Gastrocnemius medialis (tissue), 4 donors: ENCODE data around the gene LRRK1. TPM values are rescaled to one million over a fixed set of nuclear protein-coding genes. Genes with fewer than 3 reads are reported as not detected.

Experiments used
- ATAC-seq, 2 donors: fragments of 150-250 bp; one replicate each; pipeline ENCODE4 v1.9.1; 2016
- DNase-seq, 2 donors: peaks; one replicate each; pipeline ENCODE4 v3.0.0-alpha.2; 2019
- H3K27ac ChIP-seq, 4 donors: fragments of 200-600 bp; sonication (generic); 1 replicate in 1 of 4; 2 replicates in 3 of 4; pipeline ENCODE4 v1.5.1; 2016 to 2018; ENCODE audit warnings: mild to moderate bottlenecking in 2 of 4, moderate library complexity in 1 of 4
- H3K27me3 ChIP-seq, 3 donors: fragments of 200-600 bp; sonication (generic) in 2 of 3; 1 replicate in 1 of 3; 2 replicates in 2 of 3; pipeline versions ENCODE4 v1.5.1 to v1.6.0; 2016 to 2019; ENCODE audit warnings: mild to moderate bottlenecking in 1 of 3, moderate library complexity in 1 of 3
- H3K36me3 ChIP-seq, 2 donors: fragments of 200-600 bp; sonication (generic) in 1 of 2; one replicate each; pipeline ENCODE4 v1.5.1; 2017 to 2018
- H3K4me1 ChIP-seq, 2 donors: fragments of 200-600 bp; sonication (generic) in 1 of 2; one replicate each; pipeline ENCODE4 v1.5.1; 2016 to 2017; ENCODE audit warnings: mild to moderate bottlenecking in 2 of 2
- H3K4me3 ChIP-seq, 4 donors: fragments of 200-600 bp; sonication (generic) in 3 of 4; 1 replicate in 1 of 4; 2 replicates in 3 of 4; pipeline ENCODE4 v1.5.1; 2016 to 2019; ENCODE audit warnings: mild to moderate bottlenecking in 2 of 4
- H3K9me3 ChIP-seq, 3 donors: fragments of 200-600 bp; sonication (generic) in 2 of 3; 1 replicate in 1 of 3; 2 replicates in 2 of 3; pipeline ENCODE4 v1.5.1; 2016 to 2019
- POLR2A ChIP-seq, 2 donors: fragments of 450-650 bp; IDR thresholded peaks; one replicate each; pipeline ENCODE4 v1.6.1; 2017; ENCODE audit warnings: antibody characterized with exemption in 2 of 2, mild to moderate bottlenecking in 2 of 2, moderate library complexity in 2 of 2
- in situ Hi-C, 4 donors: fragments of 200-750 bp; cut with MboI; loops; one replicate each; pipeline versions ENCODE4 v1.15.0 to v1.8.0; 2017; ENCODE audit warnings: low sequenced_read_pairs in 4 of 4
- intact Hi-C: fragments of 100-400 bp; cut with DNase I; formaldehyde crosslinking; loops from one replicate; pipeline ENCODE4 v1.15.1; 2023; ENCODE audit warnings: low total_unique reads
- total RNA-seq, 4 donors: library from RNA; depleted of rRNA; stranded (reverse); fragments of >200 nt; gene quantifications; one replicate each; pipeline versions ENCODE4 v1.1.0 to v1.2.3, GENCODE V29; 2016
- TF ChIP-seq, protein P1 (sequence below), 5 experiments: fragments of 450-650 bp in 3 of 5; fragments of 200-600 bp in 2 of 5; sonication (generic) in 2 of 5; IDR thresholded peaks in 4 of 5; conservative IDR thresholded peaks in 1 of 5; 1 replicate in 4 of 5; 2 replicates in 1 of 5; pipeline ENCODE4 v1.5.1; 2016 to 2019; ENCODE audit warnings: antibody characterized with exemption in 5 of 5, mild to moderate bottlenecking in 3 of 5, moderate library complexity in 3 of 5

LRRK1 gene
- total RNA-seq, 4 donors from 2014 or later, result 0.87 to 5.6 (median 1.7) TPM

GRCh38 chr15:101044625-101045235 lies 125.6 kb downstream of the LRRK1 start:
- ATAC-seq, result no peak

DNA sequence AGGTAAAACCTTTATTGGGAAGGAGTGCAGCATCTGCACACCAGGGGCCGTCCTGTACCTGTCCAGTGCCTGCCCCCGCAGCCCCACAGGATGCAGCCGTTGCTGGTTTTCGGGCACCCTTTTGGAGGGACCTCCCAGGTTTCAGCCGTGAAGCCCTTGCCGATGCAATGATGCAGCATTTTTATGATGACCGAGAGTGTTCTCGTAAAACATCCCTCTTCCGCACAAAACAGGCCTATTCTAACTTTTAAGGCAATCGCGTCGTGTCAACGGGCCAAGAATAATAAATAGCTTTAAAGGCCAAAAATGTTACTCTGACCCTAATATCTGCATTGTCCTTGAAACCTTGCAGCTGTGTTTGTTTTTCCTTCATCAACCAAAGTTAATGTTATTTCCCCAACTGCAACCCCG lies 126.1 kb downstream of the LRRK1 start:
- ATAC-seq (no peak), DNase-seq (no peak)
- Histone ChIP-seq H3K4me3 (no peak overlapping the region), H3K27me3 (no peaks in the 10 kb centered on the region), H3K4me1 (no peaks in the 10 kb centered on the region), H3K9me3 (no peaks in the 10 kb centered on the region), H3K36me3 (no peaks in the 10 kb centered on the region), H3K27ac (peak overlapping the region in 2 of 4 donors; percentile 20 to 36)
- intact Hi-C loops, result no loop called here
- in situ Hi-C loops, result no loop called here
- TF ChIP-seq POLR2A (IDR thresholded peaks at IDR 0.05), result no peak
- TF ChIP-seq, protein P1, sequence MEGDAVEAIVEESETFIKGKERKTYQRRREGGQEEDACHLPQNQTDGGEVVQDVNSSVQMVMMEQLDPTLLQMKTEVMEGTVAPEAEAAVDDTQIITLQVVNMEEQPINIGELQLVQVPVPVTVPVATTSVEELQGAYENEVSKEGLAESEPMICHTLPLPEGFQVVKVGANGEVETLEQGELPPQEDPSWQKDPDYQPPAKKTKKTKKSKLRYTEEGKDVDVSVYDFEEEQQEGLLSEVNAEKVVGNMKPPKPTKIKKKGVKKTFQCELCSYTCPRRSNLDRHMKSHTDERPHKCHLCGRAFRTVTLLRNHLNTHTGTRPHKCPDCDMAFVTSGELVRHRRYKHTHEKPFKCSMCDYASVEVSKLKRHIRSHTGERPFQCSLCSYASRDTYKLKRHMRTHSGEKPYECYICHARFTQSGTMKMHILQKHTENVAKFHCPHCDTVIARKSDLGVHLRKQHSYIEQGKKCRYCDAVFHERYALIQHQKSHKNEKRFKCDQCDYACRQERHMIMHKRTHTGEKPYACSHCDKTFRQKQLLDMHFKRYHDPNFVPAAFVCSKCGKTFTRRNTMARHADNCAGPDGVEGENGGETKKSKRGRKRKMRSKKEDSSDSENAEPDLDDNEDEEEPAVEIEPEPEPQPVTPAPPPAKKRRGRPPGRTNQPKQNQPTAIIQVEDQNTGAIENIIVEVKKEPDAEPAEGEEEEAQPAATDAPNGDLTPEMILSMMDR (IDR thresholded peaks at IDR 0.05 in 4 of 5, conservative IDR thresholded peaks at IDR 0.05 in 1 of 5), result no peak

More at GRCh38 chr15:101044625-101045235, 125.6 kb downstream of the LRRK1 start:
- intact Hi-C loops (no loop called here), in situ Hi-C loops (no loop called here)
- H3K27me3 ChIP-seq, result no peaks in the 10 kb centered on the region
- no peaks in the 10 kb centered on the region for H3K4me1 ChIP-seq
- no peak for TF ChIP-seq POLR2A (IDR thresholded peaks at IDR 0.05)
- TF ChIP-seq, protein P1 (IDR thresholded peaks at IDR 0.05 in 4 of 5, conservative IDR thresholded peaks at IDR 0.05 in 1 of 5), result no peak
- DNase-seq, result no peak
- no peaks in the 10 kb centered on the region for H3K9me3 ChIP-seq
- H3K27ac ChIP-seq, result peak overlapping the region in 2 of 4 donors; percentile 20 to 34
- no peak overlapping the region for H3K4me3 ChIP-seq
- H3K36me3 ChIP-seq, result no peaks in the 10 kb centered on the region

DNA sequence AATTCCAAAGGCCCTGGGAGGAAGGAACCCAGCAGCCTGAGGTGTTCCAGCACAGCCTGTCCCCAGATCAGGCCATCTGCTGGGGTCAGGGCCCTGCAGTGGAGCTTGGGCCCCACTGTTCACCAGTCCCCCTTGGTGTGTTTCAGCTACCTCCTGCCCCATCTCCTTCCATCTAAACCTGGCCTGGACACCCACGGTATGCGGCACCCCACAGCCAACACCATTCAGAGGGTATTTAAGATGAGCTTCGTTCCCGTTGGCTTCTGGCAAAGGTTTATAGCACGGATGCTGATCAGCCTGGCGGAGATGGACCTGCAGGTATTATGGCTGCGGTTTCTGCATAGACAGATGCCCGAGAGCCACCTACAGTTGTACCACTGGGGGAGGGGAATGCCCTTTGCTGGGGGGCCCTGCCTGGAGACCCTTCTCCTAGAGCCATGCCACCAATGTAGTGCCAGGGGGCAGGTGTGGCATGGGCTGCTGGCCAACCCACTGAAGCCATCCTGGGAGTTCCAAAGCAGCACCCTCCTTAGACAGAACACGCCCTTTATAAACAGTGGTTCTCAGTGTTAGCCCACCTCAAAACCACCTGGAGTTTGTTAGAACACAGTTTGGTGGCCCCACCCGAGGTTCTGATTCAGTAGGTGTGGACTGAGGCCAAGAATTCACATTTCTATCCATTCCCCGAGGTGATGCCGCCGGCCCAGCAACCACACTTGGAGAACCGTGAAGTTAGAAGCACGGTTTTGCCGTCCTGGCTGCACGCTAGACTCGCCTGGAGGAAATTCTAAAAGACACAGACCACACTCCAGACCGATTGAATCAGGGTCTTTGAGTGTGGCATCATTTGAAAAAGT lies 126.9 kb downstream of the LRRK1 start:
- H3K4me1 ChIP-seq, result no peaks in the 10 kb centered on the region
- ATAC-seq, result no peak
- H3K27me3 ChIP-seq, result no peaks in the 10 kb centered on the region
- no peak overlapping the region for H3K4me3 ChIP-seq
- no peaks in the 10 kb centered on the region for H3K9me3 ChIP-seq
- intact Hi-C loops (no loop called here), in situ Hi-C loops (no loop called here)
- TF ChIP-seq, protein P1 (IDR thresholded peaks at IDR 0.05 in 4 of 5, conservative IDR thresholded peaks at IDR 0.05 in 1 of 5), result no peak
- TF ChIP-seq POLR2A (IDR thresholded peaks at IDR 0.05), result no peak
- DNase-seq, result no peak
- peak overlapping the region in 3 of 4 donors; percentile 4 to 39 (median 36) for H3K27ac ChIP-seq
- no peaks in the 10 kb centered on the region for H3K36me3 ChIP-seq

DNA sequence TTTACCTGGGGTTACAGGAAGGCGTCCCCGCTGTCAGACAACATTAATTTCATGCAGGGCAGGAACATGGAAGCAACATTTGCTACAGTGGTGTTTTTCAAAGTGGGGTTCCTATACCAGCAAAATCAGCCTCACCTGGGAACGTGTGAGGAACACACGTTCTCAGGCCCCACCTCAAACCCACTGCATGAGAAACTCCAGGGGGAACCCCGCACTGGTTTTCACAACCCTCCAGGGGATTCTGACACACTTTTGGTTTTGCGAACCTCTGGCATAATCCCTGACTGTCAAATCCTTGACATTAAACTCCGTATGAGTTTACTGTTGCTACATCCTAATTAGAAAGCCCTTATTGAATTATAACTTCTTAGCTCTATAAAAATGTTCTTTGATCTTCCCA lies 127.7 kb downstream of the LRRK1 start:
- no peaks in the 10 kb centered on the region for H3K9me3 ChIP-seq
- no peaks in the 10 kb centered on the region for H3K4me1 ChIP-seq
- TF ChIP-seq, protein P1 (IDR thresholded peaks at IDR 0.05 in 4 of 5, conservative IDR thresholded peaks at IDR 0.05 in 1 of 5), result no peak
- TF ChIP-seq POLR2A (IDR thresholded peaks at IDR 0.05), result no peak
- no peak overlapping the region for H3K27ac ChIP-seq
- no peak for ATAC-seq
- H3K4me3 ChIP-seq, result no peak overlapping the region
- intact Hi-C loops, result no loop called here
- H3K36me3 ChIP-seq, result no peaks in the 10 kb centered on the region
- in situ Hi-C loops, result no loop called here
- no peak for DNase-seq
- no peaks in the 10 kb centered on the region for H3K27me3 ChIP-seq
